ENCODE results near the gene ZNF43.
"Not testable (repeated sequence)": the region's sequence is repeated elsewhere in the genome, so short reads cannot be mapped to it uniquely, and the experiment has no call there.

ZNF43 gene

GRCh38 chr19:21808400-21809000 lies 27.5 kb downstream of the ZNF43 start:
- not testable (repeated sequence) for DNase-seq

DNA sequence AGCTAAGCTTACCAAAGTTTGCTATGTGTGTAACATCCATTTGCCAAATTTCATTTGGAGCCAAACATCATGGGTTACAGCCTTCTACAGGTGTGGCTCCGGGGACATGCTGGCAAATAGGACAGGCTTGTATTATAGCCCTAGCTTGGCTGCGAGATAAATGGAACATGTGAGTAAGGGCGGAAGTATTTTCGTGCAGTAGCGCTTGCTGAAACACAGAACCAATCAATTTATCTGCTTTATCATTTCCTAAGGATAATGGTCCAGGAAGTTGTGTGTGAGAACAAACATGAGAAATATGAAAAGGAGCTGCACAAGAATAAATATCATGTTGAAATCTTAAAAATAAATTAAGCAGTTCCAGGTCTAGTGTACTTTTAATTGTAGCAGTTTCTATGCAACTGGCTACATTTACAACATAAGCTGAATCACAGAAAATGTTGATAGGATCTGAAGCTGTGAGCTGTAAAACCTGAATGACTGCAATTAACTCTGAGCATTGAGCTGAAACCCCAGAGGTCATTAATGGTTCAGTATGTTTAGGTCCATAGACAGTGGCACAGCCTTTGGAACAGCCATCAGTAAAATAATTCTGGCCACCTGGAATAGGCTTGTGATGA lies 46.4 kb downstream of the ZNF43 start:
- DNase-seq: no peak

DNA sequence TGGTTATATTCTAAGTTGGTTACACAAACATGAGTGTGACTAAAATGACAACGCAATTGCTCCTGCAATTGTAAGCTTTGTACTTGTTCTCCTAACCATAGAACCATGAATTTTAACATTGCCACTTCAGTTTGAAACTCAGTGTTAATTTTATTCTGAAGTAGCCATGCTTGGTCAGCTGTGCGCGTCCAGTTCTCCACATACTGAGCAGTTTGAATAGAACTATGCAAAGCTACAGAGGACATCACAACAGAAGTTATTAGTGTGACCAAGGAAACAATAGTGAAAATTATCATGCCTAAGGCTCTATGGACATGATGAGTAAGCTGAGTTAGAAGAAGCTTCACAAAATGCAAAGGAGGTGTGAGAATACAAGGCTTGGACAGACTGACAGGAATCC lies 49.0 kb downstream of the ZNF43 start:
- no peak for DNase-seq

- DNase-seq: not testable (repeated sequence)
Observed at GRCh38 chr19:21775792-21776191, 60.2 kb downstream of the ZNF43 start.

GRCh38 chr19:21767065-21767800 lies 68.7 kb downstream of the ZNF43 start, which contains the start of gene ZNF100:
TSS of gene ZNF100 (minus strand) at chr19:21767579. CDS start at chr19:21767429, 150 bp downstream.
- DNase-seq: peak; percentile 83

DNA sequence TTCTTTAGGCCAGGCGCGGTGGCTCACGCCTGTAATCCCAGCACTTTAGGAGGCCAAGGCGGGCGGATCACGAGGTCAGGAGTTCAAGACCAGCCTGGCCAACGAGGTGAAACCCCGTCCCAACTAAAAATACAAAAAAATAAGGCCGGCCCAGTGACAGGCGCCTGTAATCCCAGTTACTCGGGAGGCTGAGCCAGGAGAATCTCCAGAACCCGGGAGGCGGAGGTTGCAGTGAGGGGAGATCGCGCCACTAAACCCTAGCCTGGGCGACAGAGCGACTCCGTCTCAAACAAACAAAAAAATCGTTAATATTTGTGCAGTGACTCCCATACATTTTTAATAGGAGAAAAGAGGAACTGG lies 69.3 kb downstream of the ZNF43 start:
- DNase-seq: not testable (repeated sequence)

- no peak for DNase-seq
Observed at GRCh38 chr19:21765151-21765550, 70.8 kb downstream of the ZNF43 start.

- DNase-seq: not testable (repeated sequence)
Observed at GRCh38 chr19:21761547-21761946, 74.4 kb downstream of the ZNF43 start.

DNA sequence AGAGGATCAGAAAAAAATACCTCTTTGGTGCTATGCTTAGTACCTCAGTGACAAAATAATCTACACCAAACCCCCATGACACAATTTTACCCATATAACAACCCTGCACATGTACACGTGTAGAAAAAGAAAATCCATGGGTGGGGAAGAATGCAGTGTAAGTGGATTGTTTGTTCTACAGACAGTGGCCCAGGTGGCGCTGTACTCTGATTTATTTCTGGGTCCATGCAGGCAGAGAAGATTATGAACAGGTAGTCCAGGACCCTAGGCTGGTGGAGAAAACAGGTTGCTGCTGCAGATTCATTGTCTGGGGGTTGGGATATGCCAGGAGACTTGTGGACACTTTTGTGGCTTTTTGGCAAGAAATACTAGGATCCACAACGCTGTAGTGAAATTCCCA lies 77.7 kb downstream of the ZNF43 start:
- no peak for DNase-seq

GRCh38 chr19:21755555-21755954 lies 80.4 kb downstream of the ZNF43 start:
- DNase-seq: not testable (repeated sequence)
